A172 (cell line): ENCODE data around the gene USP25. TPM values are rescaled to one million over a fixed set of nuclear protein-coding genes. Genes with fewer than 3 reads are reported as not detected.

Source experiments
- DNase-seq: peaks from one replicate; pipeline ENCODE4 v3.0.0-alpha.2; 2015; ENCODE audit warnings: low spot score
- total RNA-seq: library from RNA; depleted of rRNA; stranded (reverse); fragments of >200 nt; shearing (Covaris generic); gene quantifications from 2 replicates; pipeline ENCODE4 v1.2.3, GENCODE V29; 2014; rRNA removed

Gene USP25, protein sequence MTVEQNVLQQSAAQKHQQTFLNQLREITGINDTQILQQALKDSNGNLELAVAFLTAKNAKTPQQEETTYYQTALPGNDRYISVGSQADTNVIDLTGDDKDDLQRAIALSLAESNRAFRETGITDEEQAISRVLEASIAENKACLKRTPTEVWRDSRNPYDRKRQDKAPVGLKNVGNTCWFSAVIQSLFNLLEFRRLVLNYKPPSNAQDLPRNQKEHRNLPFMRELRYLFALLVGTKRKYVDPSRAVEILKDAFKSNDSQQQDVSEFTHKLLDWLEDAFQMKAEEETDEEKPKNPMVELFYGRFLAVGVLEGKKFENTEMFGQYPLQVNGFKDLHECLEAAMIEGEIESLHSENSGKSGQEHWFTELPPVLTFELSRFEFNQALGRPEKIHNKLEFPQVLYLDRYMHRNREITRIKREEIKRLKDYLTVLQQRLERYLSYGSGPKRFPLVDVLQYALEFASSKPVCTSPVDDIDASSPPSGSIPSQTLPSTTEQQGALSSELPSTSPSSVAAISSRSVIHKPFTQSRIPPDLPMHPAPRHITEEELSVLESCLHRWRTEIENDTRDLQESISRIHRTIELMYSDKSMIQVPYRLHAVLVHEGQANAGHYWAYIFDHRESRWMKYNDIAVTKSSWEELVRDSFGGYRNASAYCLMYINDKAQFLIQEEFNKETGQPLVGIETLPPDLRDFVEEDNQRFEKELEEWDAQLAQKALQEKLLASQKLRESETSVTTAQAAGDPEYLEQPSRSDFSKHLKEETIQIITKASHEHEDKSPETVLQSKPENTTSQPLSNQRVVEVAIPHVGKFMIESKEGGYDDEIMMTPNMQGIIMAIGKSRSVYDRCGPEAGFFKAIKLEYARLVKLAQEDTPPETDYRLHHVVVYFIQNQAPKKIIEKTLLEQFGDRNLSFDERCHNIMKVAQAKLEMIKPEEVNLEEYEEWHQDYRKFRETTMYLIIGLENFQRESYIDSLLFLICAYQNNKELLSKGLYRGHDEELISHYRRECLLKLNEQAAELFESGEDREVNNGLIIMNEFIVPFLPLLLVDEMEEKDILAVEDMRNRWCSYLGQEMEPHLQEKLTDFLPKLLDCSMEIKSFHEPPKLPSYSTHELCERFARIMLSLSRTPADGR
- 26.7 and 34.1 TPM in 2 replicates for total RNA-seq

DNA sequence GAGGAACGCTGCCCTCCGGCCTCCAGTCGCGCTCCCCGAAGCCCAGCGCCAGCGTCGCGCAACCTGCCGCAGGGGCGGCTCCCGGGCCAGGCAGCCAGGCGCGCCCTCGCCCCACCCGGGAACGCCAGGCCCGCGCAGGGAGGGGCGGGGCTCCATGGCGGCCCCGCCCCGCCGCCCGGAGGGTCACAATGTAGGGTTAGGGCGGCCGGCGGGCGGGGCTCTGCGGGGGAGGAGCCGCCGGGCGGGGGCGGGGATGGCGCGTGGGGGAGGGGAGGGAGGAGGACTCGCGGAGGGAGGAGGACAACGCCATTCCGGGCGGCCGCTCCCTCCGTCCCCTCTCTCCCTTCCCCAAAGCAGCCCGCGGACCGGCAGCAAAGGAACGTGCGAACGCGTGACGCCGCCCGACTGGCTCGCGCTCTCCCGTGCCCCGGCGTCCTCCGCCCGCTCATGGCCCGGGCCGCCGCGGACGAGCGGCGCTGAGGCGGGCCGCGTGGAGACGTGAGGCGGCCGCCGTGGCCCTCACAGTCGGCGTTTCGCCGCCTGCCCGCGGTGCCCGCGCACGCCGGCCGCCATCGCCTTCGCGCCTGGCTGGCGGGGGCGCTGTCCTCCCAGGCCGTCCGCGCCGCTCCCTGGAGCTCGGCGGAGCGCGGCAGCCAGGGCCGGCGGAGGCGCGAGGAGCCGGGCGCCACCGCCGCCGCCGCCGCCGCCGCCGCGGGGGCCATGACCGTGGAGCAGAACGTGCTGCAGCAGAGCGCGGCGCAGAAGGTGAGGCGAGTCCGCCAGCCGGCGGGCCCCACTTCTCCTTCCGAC lies at the start of gene USP25:
TSS of gene USP25 (plus strand) at position 309 of the 810 bp plus-strand sequence. CDS start at position 721, 412 bp downstream.
- peak; percentile 53 for DNase-seq

GRCh38 chr21:15682186-15682895 lies 47.4 kb upstream of the USP25 start:
- peak; percentile 57 for DNase-seq

- peak; percentile 21 for DNase-seq
These were observed 46.8 kb upstream of the USP25 start for GRCh38 chr21:15682977-15683376.

DNA sequence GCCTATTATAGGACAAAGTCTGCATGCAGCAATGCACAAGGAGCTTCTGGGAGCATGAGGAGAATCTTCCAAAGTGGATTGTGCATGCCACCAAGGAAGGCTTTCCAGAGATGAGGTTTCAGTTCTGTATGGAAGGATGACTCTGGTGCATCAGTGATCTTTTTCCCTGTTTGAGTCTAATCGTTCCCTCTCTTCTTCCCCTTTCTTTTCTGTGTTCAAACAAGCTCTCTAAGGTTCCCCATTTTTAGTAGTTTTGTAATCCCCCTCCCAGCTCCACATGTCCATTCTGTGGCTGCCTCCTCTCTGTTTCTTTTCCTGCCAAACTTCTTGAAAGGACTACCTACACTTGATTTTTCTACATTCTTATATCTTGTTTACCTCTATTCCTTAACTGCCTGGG lies 43.3 kb upstream of the USP25 start:
- DNase-seq: no peak

DNA sequence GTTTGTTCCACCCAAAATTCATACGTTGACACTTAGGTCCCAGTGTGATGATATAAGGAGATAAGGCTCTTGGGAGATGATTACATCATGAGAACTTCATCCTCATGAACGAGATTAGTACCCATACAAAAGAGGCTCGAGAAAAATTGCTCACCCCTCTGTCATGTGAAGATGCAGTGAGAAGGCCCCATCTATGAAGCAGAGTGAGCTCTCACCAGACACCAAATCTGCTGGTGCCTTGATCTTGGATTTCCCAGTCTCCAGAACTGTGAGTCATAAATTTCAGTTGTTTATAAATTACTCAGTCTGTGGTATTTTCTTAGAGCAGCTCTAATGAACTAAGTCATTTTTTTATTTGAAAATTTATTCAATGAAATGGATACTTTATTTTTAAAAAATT lies 42.6 kb upstream of the USP25 start:
- DNase-seq: peak; percentile 40

DNA sequence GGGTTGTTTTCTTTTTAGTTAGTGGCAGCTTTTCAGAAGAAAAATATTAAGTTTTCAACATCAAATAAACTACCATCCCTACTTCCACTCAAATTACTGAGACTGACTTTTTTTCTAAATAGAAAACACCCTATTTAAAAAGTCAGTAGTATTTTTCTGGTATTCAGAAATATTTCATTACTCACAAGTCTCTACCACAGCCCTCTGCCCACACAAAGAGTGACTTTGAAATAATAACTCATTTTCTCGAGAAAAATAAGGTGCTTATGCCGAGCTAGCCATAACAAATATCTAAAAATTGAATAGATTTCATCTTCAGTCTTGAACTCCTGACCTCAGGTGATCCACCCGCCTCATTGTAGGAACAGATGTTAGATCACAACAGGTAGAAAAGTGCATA lies 41.8 kb upstream of the USP25 start:
- no peak for DNase-seq

DNA sequence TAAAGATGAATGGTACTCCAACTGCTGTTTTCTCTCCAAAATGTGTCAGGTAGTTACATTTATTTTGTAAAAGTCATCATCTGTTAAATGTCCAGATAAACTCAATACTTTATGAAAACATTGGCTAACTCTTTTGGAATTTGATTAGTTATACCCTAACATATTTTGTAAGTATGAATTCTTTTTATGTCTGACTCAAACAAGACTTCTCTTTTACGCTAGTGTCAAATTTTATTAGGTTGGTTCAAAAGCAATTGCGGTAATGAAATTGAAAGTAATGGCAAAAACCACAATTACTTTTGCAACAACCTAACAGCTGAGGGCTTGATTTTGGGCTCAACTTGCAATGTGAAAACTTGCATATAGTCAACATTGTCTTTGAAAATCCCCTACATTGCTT lies 41.0 kb upstream of the USP25 start:
- DNase-seq: no peak

- no peak for DNase-seq
These were observed 37.1 kb upstream of the USP25 start for GRCh38 chr21:15692711-15693110.

DNA sequence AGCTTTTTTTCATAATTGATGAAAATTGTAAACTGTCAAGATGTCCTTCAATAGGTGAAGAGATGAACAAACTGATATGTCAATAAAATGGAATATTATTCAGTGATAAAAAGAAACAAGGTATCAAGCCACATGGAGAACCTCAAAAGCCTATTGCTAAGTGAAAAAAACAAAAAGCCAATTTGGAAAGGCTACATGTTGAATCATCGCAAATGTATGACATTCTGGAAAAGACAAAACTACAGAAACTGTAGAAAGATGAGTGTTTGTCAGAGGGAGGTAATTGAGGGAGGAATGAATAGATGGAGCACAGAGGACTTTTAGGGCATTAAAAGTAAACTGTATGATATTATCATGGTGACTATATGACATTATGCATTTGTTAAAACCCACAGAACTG lies 34.5 kb upstream of the USP25 start:
- no peak for DNase-seq

- DNase-seq: no peak
These were observed 28.0 kb upstream of the USP25 start for GRCh38 chr21:15701830-15702229.

GRCh38 chr21:15703932-15704331 lies 25.9 kb upstream of the USP25 start:
- no peak for DNase-seq

DNA sequence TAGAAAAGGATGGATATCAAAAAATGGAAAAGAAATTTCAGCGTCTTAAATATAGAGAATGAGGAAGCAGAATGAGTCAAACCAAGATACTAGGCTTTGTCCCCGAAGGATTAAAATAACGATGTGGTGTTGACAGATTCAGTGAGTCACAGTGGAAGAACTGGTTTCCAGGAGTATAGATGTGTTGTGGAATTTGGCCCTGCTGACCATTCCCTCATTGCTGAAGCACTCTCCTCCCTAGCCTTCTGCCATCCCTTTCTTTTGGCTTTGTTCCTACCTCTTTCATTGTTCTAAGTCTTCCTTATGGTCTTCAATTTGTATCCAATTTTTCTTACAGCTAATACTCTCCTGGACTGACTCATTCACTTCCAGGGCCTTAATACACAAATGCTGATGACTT lies 23.1 kb upstream of the USP25 start:
- DNase-seq: peak; percentile 99

GRCh38 chr21:15713412-15713811 lies 16.4 kb upstream of the USP25 start:
- DNase-seq: no peak

GRCh38 chr21:15718711-15719110 lies 11.1 kb upstream of the USP25 start:
- no peak for DNase-seq

GRCh38 chr21:15719976-15720375 lies 9.8 kb upstream of the USP25 start:
- no peak for DNase-seq

DNA sequence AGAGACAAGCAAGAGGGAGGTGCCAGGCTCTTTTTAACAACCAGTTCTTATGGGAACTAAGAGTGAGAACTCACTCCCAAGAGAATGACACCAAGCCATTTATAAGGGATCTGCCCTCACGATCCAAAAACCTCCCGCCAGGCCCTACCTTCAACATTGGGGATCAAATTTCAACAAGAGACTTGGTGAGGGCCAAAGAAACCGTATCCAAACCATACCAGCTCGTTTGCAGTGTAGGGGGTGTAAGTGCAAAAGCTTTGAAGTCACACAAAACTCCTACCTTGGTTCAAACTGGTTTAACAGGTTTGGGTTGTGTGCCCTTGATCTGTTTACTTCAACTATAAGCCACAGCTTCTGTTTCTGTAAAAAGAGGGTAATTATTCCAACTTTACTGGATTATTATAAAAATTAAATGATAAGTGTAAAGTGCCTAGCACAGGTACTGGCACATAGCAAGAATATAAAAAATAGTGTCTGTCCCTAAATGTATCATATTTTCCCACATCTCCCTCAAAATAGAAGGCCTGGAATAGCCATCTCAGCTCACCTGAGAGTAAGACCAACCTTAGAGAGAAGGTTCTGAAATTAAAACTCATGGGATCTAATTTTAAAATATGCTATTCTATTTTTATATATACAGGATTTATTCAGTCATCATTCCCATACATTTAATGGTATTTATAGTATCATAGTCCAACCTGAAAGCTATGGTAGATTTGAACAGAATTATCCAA lies 7.0 kb upstream of the USP25 start:
- DNase-seq: no peak

GRCh38 chr21:15725949-15726348 lies 3.8 kb upstream of the USP25 start:
- DNase-seq: no peak

GRCh38 chr21:15728046-15728445 lies 1.7 kb upstream of the USP25 start:
- DNase-seq: no peak

DNA sequence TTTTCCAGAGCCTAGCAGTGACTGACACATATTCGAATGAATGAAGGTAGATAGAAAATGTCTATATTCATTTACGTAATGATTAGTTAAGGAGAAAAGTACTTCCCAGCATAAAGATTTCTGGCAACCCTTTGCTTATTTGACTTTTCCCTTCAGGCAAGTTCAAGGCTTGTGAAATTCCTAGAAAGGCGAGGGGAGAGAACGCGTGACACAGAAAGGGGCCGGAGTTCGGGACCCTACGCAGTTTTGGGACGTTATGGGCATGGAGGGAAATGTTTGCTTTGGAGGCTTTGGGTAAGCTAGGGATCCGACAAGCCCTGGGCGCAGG lies 472 bp upstream of the USP25 start:
- DNase-seq: no peak
